IPS-18c (cell line): ENCODE results near the gene KXD1.
A peak's percentile ranks its signal among the peaks of the same experiment; 100 is the strongest.
"Not testable (repeated sequence)": the region's sequence is repeated elsewhere in the genome, so short reads cannot be mapped to it uniquely, and the experiment has no call there.

Experiments used
- H3K4me3 ChIP-seq: 2 replicates; pipeline ENCODE4 v1.7.0; 2013; ENCODE audit warnings: low read depth, mild to moderate bottlenecking, low read length, moderate library complexity; ENCODE audit not compliant: insufficient read depth
- H3K9me3 ChIP-seq: one replicate; pipeline ENCODE4 v1.6.1; 2013; ENCODE audit warnings: mild to moderate bottlenecking, low read length, moderate library complexity; ENCODE audit not compliant: control insufficient read depth, insufficient read depth

Gene KXD1

DNA sequence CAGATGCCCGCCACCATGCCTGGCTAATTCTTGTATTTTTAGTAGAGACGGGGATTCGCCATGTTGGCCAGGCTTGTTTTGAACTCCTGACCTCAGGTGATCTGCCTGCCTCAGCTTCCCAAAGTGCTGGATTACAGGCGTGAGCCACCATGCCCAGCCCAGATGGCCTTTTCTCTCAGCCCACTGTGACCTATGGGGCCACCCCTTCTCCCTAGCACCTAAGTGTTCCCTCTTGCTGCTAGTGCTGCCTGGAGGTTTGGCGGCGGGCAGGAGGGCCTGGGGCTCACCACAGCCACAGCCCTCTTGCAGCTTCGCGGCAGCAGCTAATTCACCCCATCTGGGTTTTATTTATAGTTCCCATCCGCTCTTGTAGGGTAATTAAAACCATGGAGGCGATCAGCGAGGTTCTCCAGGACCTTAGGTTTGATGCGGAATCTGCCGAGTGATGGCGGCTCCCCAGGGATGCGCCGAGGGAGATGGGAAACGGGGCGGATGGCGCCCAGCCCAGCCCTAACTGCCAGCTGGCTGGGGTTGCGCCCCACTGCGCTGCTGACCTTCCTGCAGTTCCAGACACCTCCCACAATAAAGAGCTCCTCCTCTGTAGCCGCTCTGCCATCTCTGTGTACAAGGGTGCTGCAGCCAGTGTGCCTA, 34.2 kb downstream of the KXD1 start:
- no peak overlapping the region for H3K4me3 ChIP-seq
- H3K9me3 ChIP-seq, result no peaks in the 10 kb centered on the region

DNA sequence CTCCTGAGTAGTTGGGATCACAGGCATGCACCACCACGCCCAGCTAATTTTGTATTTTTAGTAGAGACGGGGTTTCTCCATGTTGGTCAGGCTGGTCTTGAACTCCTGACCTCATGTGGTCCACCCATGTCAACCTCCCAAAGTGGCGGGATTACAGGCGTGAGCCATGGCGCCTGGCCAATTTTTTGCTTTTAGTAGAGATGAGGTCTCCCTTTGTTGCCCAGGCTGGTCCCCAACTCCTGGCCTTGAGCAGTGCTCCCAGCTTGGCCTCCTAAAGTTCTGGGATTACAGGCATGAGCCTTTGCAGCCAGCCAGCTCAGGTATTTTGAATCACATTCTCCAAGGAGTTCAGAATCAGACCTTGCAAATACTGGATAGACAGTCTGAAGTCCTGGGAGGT, 35.1 kb downstream of the KXD1 start:
- H3K4me3 ChIP-seq, result not testable (repeated sequence)

GRCh38 chr19:18593367-18594095, 35.9 kb downstream of the KXD1 start:
- no peaks in the 10 kb centered on the region for H3K9me3 ChIP-seq
- H3K4me3 ChIP-seq, result peak overlapping the region; percentile 55

More for the DNA sequence above, 35.1 kb downstream of the KXD1 start:
- H3K9me3 ChIP-seq, result not testable (repeated sequence)

DNA sequence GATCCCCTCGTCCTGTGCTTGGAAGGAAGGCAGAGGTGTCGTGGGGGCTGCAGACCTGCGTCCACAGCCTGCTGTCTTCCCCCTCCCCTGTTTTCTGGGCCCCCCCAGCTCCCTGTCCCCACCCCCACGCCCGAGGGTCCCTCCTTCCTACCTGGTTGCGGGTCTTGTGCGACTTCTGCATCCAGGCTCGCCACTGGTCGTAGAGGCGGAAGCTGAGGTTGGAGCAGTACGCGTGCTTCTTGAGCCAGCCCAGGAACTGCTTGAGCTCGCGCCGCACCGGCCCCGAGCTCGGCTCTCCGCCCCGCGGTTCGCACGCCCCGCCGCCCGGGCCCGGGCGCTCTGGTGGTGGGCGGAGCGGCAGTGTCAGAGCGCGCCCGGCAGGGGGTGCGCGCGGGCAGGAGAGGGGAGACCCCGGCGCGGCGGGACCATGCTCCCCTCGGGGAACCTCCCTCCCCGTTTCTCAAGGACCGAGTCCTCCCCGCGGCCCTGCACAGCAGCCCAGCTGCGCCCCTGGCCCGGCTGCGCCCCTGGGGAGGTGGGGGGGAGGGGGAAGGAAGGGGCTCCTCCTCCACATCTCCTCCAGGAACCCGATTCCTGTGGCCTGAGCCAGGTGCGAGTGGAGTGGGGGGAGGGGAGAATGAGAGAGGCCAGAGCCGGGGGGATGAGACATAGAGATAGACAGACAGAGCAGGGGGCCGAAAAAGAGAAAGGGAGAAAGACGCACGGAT, 36.6 kb downstream of the KXD1 start:
- Histone ChIP-seq H3K4me3 (peak overlapping the region; percentile 55), H3K9me3 (no peaks in the 10 kb centered on the region)

- Histone ChIP-seq H3K4me3 (peak overlapping the region; percentile 55), H3K9me3 (no peaks in the 10 kb centered on the region)
Observed at GRCh38 chr19:18594824-18595373, 37.2 kb downstream of the KXD1 start.

DNA sequence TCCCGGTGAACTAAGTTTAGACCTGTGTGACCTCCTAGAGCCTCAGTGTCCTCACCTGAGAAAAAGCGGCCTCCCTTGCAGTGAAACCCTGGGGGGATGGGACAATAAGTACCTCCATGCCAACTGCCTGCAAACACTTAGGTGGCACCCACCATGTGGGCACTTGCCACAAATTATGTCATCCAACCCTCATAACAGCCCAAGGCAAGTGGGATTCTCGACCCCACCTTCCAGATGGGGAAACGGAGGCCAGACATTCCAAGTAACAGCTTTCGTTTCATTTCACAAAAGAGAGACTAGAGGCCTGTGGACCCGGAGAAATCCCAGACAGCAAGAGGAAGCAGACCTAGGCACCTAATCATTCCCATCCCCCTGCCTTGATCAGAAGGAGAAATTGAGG, 37.8 kb downstream of the KXD1 start:
- H3K4me3 ChIP-seq, result no peak overlapping the region

DNA sequence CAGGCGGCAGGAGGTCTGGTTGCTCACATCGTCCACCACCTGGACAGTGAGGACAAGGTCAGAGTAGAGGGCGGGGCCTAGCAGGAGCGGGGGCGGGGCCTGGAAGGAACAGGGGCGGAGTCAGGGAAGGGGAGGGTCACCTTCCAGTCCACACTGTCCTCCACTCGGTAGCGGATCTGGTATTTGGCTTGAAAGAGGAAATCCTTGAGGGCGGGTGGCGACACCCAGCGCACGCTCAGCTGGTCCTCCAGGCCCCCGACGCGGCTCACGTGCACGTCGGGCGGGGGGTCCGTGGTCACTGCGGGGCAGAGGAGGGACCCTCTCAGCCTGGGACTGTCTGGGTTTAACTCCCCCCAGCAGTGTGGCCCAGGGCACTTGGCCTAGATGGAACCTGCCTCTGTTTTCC, 39.1 kb downstream of the KXD1 start:
- Histone ChIP-seq H3K4me3 (no peak overlapping the region; the same call in 1 of the 2 replicates), H3K9me3 (no peaks in the 10 kb centered on the region)

More for the DNA sequence above, 37.8 kb downstream of the KXD1 start:
- no peaks in the 10 kb centered on the region for H3K9me3 ChIP-seq

DNA sequence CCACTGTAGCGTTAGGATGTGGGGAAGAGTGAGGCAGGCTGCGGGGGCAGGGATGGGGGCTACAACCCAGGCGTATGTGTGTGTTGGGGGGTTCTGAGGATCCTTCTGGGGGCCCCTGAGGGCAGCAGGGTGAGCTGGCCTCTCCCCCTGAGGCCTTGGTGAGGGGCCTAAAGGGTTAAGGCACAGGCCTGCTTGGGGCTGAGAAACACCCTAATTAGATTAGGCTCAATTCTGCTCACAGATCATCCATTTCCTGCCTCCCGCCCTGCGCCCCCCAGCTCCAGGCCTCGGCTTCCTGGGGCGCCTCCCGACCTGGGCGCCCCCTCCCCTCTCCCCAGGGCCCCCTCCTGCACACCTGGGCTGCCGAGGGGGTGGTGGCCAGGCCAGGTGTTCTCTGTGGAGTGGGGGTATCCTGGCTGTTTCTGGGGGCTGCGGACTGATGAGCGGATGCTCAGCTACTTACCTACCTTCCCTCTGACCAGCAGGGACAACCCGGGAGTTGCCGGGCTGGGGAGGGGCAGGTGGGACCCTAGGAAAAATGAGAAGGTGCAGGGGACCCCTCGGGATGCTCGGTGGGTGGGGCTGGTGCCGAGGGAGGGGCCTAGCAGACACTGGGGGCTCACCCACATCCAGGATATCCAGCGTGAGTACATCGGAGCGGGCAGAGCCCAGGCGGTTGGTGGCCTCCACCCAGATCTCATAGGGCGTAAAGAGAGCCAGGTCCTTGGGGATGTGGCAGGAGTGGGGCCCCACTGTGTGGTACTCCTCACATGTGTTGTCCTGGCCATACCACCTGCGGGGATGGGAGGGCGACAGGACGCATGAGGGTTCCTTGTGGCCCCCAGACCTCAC, 40.4 kb downstream of the KXD1 start:
- no peaks in the 10 kb centered on the region for H3K9me3 ChIP-seq
- no peak overlapping the region for H3K4me3 ChIP-seq

DNA sequence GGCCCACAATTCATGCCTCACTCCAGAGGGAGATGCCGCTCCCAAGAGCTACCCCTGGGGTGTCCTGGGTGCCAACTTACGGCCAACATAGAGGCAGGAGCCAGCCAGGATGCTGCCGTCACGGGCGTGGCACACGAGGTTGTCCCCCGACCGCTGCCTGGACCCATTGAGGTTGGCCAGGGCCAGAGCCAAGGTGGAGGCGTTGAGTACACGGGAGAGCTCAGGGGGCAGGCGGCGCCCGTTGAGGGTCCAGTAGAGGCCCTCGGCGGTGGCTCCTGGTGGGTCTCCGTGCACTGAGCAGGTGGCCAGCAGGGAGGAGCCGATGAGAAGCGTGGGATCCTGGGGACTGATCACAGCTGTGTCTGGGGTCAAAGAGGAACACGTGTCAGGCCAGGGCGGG, 41.8 kb downstream of the KXD1 start:
- no peak overlapping the region for H3K4me3 ChIP-seq
- H3K9me3 ChIP-seq, result no peaks in the 10 kb centered on the region

DNA sequence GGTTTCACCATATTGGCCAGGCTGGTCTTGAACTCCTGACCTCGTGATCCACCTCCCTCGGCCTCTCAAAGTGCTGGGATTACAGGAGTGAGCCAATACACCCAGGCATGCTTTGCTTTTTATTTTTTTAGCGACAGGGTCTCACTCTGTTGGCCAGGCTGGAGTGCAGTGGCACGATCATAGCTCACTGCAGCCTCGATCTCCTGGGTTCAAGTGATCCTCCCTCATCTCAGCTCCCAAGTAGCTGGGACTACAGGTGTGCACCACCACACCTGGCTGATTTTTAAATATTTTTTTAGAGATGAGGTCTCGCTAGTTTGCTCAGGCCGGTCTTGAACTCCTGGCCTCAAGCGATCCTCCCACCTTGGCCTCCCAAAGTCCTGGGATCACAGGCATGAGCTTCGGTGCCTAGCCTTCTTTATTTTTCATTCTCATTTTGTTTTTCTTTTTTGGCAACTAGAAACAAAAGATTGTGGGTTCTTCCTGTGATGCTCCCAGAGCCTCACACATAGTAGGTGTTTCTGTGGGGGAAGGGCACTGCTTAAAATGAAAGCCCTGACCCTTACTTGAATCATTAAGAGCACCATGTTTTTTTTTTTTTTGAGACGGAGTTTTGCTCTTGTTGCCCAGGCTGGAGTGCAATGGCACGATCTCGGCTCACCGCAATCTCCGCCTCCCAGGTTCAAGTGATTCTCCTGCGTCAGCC, 43.2 kb downstream of the KXD1 start:
- not testable (repeated sequence) for H3K9me3 ChIP-seq, H3K4me3 ChIP-seq

DNA sequence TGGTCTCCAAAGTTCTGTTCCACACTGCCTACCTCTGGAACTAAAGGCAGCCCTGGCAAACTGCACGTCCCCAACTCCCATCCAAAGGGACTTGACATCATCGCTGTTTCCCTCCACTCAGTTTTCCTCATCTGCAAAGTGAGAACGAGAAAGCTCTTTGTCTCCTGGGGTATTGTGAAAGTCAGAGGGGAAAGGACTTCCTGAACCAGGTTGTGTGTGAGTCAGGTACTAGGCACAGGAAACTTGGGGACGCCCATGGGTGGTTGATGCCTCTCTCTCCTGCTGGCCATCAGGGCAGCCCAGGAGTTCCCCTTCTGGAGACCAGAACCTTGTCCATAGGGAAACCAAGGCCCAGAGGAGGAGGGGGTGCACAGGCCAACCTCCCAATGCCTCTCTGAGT, 44.2 kb downstream of the KXD1 start:
- Histone ChIP-seq H3K4me3 (no peak overlapping the region), H3K9me3 (no peaks in the 10 kb centered on the region)

GRCh38 chr19:18603255-18603957, 45.7 kb downstream of the KXD1 start:
- no peaks in the 10 kb centered on the region for H3K9me3 ChIP-seq
- peak overlapping the region; percentile 34 for H3K4me3 ChIP-seq

- Histone ChIP-seq H3K9me3 (no peaks in the 10 kb centered on the region), H3K4me3 (peak overlapping the region; percentile 24; the same call in 1 of the 2 replicates)
Observed at GRCh38 chr19:18603958-18604819, 46.5 kb downstream of the KXD1 start.

GRCh38 chr19:18604820-18605159, 47.1 kb downstream of the KXD1 start:
- H3K9me3 ChIP-seq, result peaks cover 2% of the 10 kb centered on the region
- no peak overlapping the region for H3K4me3 ChIP-seq

DNA sequence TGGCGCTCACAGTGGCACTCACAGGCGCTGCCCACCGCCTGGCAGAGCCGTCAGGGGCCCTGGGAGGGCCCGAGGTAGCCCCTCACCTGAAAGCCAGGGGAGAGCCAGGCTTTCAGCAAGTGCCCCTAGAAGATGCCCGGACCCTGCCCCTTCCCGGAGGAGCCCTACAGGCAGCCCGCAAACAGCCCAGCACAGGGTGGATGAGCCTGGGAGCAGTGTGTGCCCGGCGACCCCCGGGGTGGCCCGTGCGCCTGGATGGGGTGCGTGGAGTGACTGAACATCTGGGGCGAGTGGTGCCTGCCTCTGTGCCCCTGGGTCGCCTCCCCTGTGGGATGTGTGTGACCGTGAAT, 47.5 kb downstream of the KXD1 start:
- H3K4me3 ChIP-seq, result no peak overlapping the region
- H3K9me3 ChIP-seq, result peaks cover 2% of the 10 kb centered on the region
